H1 (cell line): ENCODE data around the gene SPI1. TPM values are rescaled to one million over a fixed set of nuclear protein-coding genes. Genes with fewer than 3 reads are reported as not detected.

Experiments used
- BACH1 ChIP-seq: IDR thresholded peaks from 2 replicates; pipeline ENCODE4 v1.6.1; 2012; ENCODE audit warnings: low read length, improper control_type of control experiment
- BRCA1 ChIP-seq: IDR thresholded peaks from 2 replicates; pipeline ENCODE4 v1.6.1; 2012; ENCODE audit warnings: low read depth, low read length, improper control_type of control experiment
- CBX8 ChIP-seq: fragments of 300-800, 300-1000 bp; sonication (generic); IDR thresholded peaks from 2 replicates; pipeline ENCODE4 v1.7.1; 2016; ENCODE audit warnings: low read depth, low read length, borderline replicate concordance
- CEBPB ChIP-seq: IDR thresholded peaks from 2 replicates; pipeline ENCODE4 v1.6.1; 2012; ENCODE audit warnings: low read depth, low read length
- CTCF ChIP-seq, 3 experiments: IDR thresholded peaks; 1 replicate in 2 of 3; 2 replicates in 1 of 3; pipeline versions ENCODE4 v1.5.1 to v1.6.1; 2011; ENCODE audit warnings: low read length in 3 of 3, mild to moderate bottlenecking in 3 of 3, inconsistent platforms in 2 of 3, low read depth in 1 of 3, moderate library complexity in 1 of 3; ENCODE audit not compliant: insufficient read depth in 1 of 3; ENCODE audit errors: control extremely low read depth in 1 of 3
- EZH2 ChIP-seq: fragments of 200-600 bp; sonication (generic); IDR thresholded peaks from 2 replicates; pipeline ENCODE4 v1.7.1; 2012; ENCODE audit warnings: low read depth, mild to moderate bottlenecking, moderate library complexity, low read length, inconsistent platforms; ENCODE audit not compliant: severe bottlenecking
- HDAC2 ChIP-seq, 2 experiments: fragments of 300-600 bp in 1 of 2; sonication (generic) in 1 of 2; IDR thresholded peaks; 2 replicates each; pipeline ENCODE4 v1.6.1; 2011 to 2012; ENCODE audit warnings: low read depth in 2 of 2, low read length in 2 of 2, mild to moderate bottlenecking in 2 of 2, moderate library complexity in 2 of 2, borderline replicate concordance in 1 of 2, inconsistent platforms in 1 of 2
- JUND ChIP-seq: IDR thresholded peaks from 2 replicates; pipeline ENCODE4 v1.6.1; 2011; ENCODE audit warnings: mild to moderate bottlenecking, improper control_type of control experiment, low read length
- KDM1A ChIP-seq: fragments of 200-600, 300-600 bp; sonication (generic); IDR thresholded peaks from 2 replicates; pipeline ENCODE4 v1.7.1; 2016; ENCODE audit warnings: mild to moderate bottlenecking, low read length, borderline replicate concordance
- KDM5A ChIP-seq: fragments of 200-600 bp; IDR thresholded peaks from 2 replicates; pipeline ENCODE4 v1.7.1; 2012; ENCODE audit warnings: mild to moderate bottlenecking, low read length, inconsistent platforms, mixed read lengths
- PHF8 ChIP-seq: fragments of 200-600 bp; sonication (generic); conservative IDR thresholded peaks from 2 replicates; pipeline ENCODE4 v1.7.1; 2012; ENCODE audit warnings: low read depth, mild to moderate bottlenecking, inconsistent platforms, low read length, moderate library complexity
- POLR2AphosphoS5 ChIP-seq: IDR thresholded peaks from 2 replicates; pipeline ENCODE4 v1.6.1; 2011; ENCODE audit warnings: low read depth, low read length
- RAD21 ChIP-seq, 2 experiments: IDR thresholded peaks in 1 of 2; conservative IDR thresholded peaks in 1 of 2; 2 replicates each; pipeline ENCODE4 v1.6.1; 2011; ENCODE audit warnings: low read depth in 2 of 2, low read length in 2 of 2, improper control_type of control experiment in 1 of 2, inconsistent platforms in 1 of 2, mild to moderate bottlenecking in 1 of 2, moderate library complexity in 1 of 2
- SAP30 ChIP-seq: fragments of 300-600 bp; sonication (generic); IDR thresholded peaks from 2 replicates; pipeline ENCODE4 v1.7.1; 2012; ENCODE audit warnings: low read length, moderate library complexity, mild to moderate bottlenecking, inconsistent platforms; ENCODE audit not compliant: insufficient read depth, insufficient replicate concordance
- SIX5 ChIP-seq: IDR thresholded peaks from 2 replicates; pipeline ENCODE4 v1.6.1; 2011; ENCODE audit warnings: mild to moderate bottlenecking, low read depth, low read length
- SP1 ChIP-seq: IDR thresholded peaks from 2 replicates; pipeline ENCODE4 v1.6.1; 2011; ENCODE audit warnings: low read depth, low read length
- SRF ChIP-seq: IDR thresholded peaks from 2 replicates; pipeline ENCODE4 v1.6.1; 2011; ENCODE audit warnings: mild to moderate bottlenecking, low read depth, low read length, moderate library complexity
- SUZ12 ChIP-seq: fragments of 200-600 bp; sonication (generic); IDR thresholded peaks from 2 replicates; pipeline ENCODE4 v1.6.1; 2012; ENCODE audit warnings: mild to moderate bottlenecking, inconsistent platforms, low read length, moderate library complexity, mixed read lengths
- TAF1 ChIP-seq: IDR thresholded peaks from 2 replicates; pipeline ENCODE4 v1.6.1; 2011; ENCODE audit warnings: mild to moderate bottlenecking, low read depth, low read length
- YY1 ChIP-seq: IDR thresholded peaks from 2 replicates; pipeline ENCODE4 v1.6.1; 2011; ENCODE audit warnings: low read depth, mild to moderate bottlenecking, low read length
- polyA plus RNA-seq, 7 experiments: library from polyadenylated mRNA; depleted of rRNA in 3 of 7; stranded (reverse) in 5 of 7; unstranded in 2 of 7; fragments of >200 nt in 5 of 7; fragments of 200-250 nt in 2 of 7; gene quantifications; 1 replicate in 5 of 7; 2 replicates in 1 of 7; 4 replicates in 1 of 7; pipeline versions ENCODE4 v1.2.1 to v1.2.3, GENCODE V29; 2011 to 2013; ENCODE audit warnings: missing spikeins in 2 of 7, mixed read lengths in 2 of 7
- total RNA-seq: library from RNA; stranded (reverse); fragmentation: NEBNext Ultra II Directional; extraction: Animal tissue kit (Norgen Biotek cat#: 25700); gene quantifications from 2 replicates; pipeline ENCODE4 v1.2.1, GENCODE V29; 2021
- TF ChIP-seq, protein P1 (sequence below): IDR thresholded peaks from 2 replicates; pipeline ENCODE4 v1.6.1; 2012; ENCODE audit warnings: inconsistent platforms

SPI1 gene
- total and polyA plus RNA-seq, 2 of the 8 experiments (the other 6 are each of a cell fraction or from before 2014, with no cell fraction given): 0.12 TPM; not detected in 1

- TF ChIP-seq SIX5 (no peak), SP1 (no peak), BACH1 (no peak), HDAC2 (IDR thresholded peaks at IDR 0.05; ENCODE audit: borderline replicate concordance in 1 of 2, low read depth in 2 of 2, low read length in 2 of 2) (no peak), BRCA1 (no peak), POLR2AphosphoS5 (no peak), SUZ12 (no peak), KDM1A (no peak), CBX8 (no peak), RAD21 (IDR thresholded peaks at IDR 0.05 in 1 of 2, conservative IDR thresholded peaks at IDR 0.05 in 1 of 2; ENCODE audit: low read depth in 2 of 2, low read length in 2 of 2) (peak; percentile 60 to 73), YY1 (0 out of 2 replicates have a peak, but pooled peaks have one; percentile 8), PHF8 (no peak), EZH2 (no peak), JUND (peak; percentile 25; the same call in 1 of the 2 replicates), TAF1 (0 out of 2 replicates have a peak, but pooled peaks have one; percentile 19), SRF (no peak), CTCF (IDR thresholded peaks at IDR 0.05; ENCODE audit: control extremely low read depth in 1 of 3, insufficient read depth in 1 of 3, low read depth in 1 of 3, low read length in 3 of 3) (peak; percentile 90 to 97 (median 94)), SAP30 (no peak), CEBPB (no peak), KDM5A (no peak)
- TF ChIP-seq, protein P1, sequence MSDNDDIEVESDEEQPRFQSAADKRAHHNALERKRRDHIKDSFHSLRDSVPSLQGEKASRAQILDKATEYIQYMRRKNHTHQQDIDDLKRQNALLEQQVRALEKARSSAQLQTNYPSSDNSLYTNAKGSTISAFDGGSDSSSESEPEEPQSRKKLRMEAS: peak; percentile 7; the same call in 1 of the 2 replicates
Measured at GRCh38 chr11:47373876-47374719, 4.2 kb downstream of the SPI1 start (continued).
